ENCODE measurements around the gene EMSY. TPM values are rescaled to one million over a fixed set of nuclear protein-coding genes. Genes with fewer than 3 reads are reported as not detected.

EMSY gene
- total and polyA plus RNA-seq, 2 donors (not counting 1 experiment from before 2014, with no cell fraction given): 27.4 to 59.7 TPM

GRCh38 chr11:76559346-76559745, 114.5 kb downstream of the EMSY start:
- Mint-ChIP-seq H3K4me1 (no peaks in the 10 kb centered on the region), H3K9me3 (ENCODE audit: insufficient read depth) (no peaks in the 10 kb centered on the region), H3K27ac (no peak overlapping the region), H3K27me3 (peaks cover 30% of the 10 kb centered on the region), H3K4me3 (no peak overlapping the region)
- Histone ChIP-seq H3K4me3 (ENCODE audit: control extremely low read depth in 1 of 5, extremely low read depth in 1 of 5, insufficient read depth in 1 of 5, low read depth in 2 of 5, low read length in 4 of 5) (no peak overlapping the region), H4K20me1 (ENCODE audit: control insufficient read depth, insufficient read depth, low read length, poor library complexity, severe bottlenecking) (no peaks in the 10 kb centered on the region), H3K36me3 (replicated peaks in 1 of 2; ENCODE audit: control extremely low read depth in 1 of 2, control insufficient read depth in 1 of 2, extremely low read depth in 1 of 2, insufficient read depth in 2 of 2, low read length in 1 of 2) (no peaks in the 10 kb centered on the region), H3K27ac (ENCODE audit: low read length in 2 of 2) (no peak overlapping the region), H3K4me1 (ENCODE audit: control insufficient read depth in 2 of 2, insufficient read depth in 2 of 2, low read length in 2 of 2) (no peaks in the 10 kb centered on the region), H2AFZ (ENCODE audit: insufficient read depth, low read depth, low read length, poor library complexity, severe bottlenecking) (no peak overlapping the region), H3K27me3 (replicated peaks in 1 of 4; ENCODE audit: control extremely low read depth in 1 of 4, control insufficient read depth in 3 of 4, insufficient read depth in 4 of 4, low read length in 3 of 4) (peaks cover 0 to 17% (median 4%) of the 10 kb centered on the region in 4 experiments), H3K4me2 (replicated peaks; ENCODE audit: low read depth, low read length, poor library complexity, severe bottlenecking) (no peak overlapping the region), H3K9ac (ENCODE audit: low read length) (no peak overlapping the region), H3K79me2 (ENCODE audit: control insufficient read depth, insufficient read depth, low read length) (no peaks in the 10 kb centered on the region), H3K9me3 (ENCODE audit: control extremely low read depth in 1 of 3, control insufficient read depth in 2 of 3, insufficient read depth in 1 of 3, low read length in 2 of 3) (no peaks in the 10 kb centered on the region)
- POLR2A ChIA-PET: no interaction called here
- CTCF ChIA-PET: no interaction called here
- intact Hi-C loops (cut with micrococcal nuclease): no loop called here
- ATAC-seq (ENCODE audit: low read depth): no peak
- no CpG with 5 or more reads among the region's 1 CpG for WGBS (ENCODE audit: insufficient coverage)
- TF ChIP-seq CTCF (IDR thresholded peaks at IDR 0.05): no peak
- TF ChIP-seq EZH2 (IDR thresholded peaks at IDR 0.05; ENCODE audit: borderline replicate concordance, insufficient read depth, low read depth, low read length, poor library complexity, severe bottlenecking): no peak
- DNase-seq: no peak

- H3K27me3 ChIP-seq (replicated peaks in 1 of 4; ENCODE audit: control extremely low read depth in 1 of 4, control insufficient read depth in 3 of 4, insufficient read depth in 4 of 4, low read length in 3 of 4): peaks cover 0 to 17% (median 4%) of the 10 kb centered on the region in 4 experiments
- H3K9ac ChIP-seq (ENCODE audit: low read length): no peak overlapping the region
- TF ChIP-seq EZH2 (IDR thresholded peaks at IDR 0.05; ENCODE audit: borderline replicate concordance, insufficient read depth, low read depth, low read length, poor library complexity, severe bottlenecking) (no peak), CTCF (IDR thresholded peaks at IDR 0.05) (no peak)
- no peaks in the 10 kb centered on the region for H3K79me2 ChIP-seq (ENCODE audit: control insufficient read depth, insufficient read depth, low read length)
- no peak overlapping the region for H3K4me3 Mint-ChIP-seq
- H3K4me1 Mint-ChIP-seq: peaks cover 1% of the 10 kb centered on the region
- H3K4me2 ChIP-seq (replicated peaks; ENCODE audit: low read depth, low read length, poor library complexity, severe bottlenecking): no peak overlapping the region
- H2AFZ ChIP-seq (ENCODE audit: insufficient read depth, low read depth, low read length, poor library complexity, severe bottlenecking): no peak overlapping the region
- intact Hi-C loops (cut with micrococcal nuclease): no loop called here
- ATAC-seq (ENCODE audit: low read depth): no peak
- no peaks in the 10 kb centered on the region for H3K9me3 ChIP-seq (ENCODE audit: control extremely low read depth in 1 of 3, control insufficient read depth in 2 of 3, insufficient read depth in 1 of 3, low read length in 2 of 3)
- ChIA-PET CTCF (no interaction called here), POLR2A (no interaction called here)
- 100% methylated on average over 2 of the region's 5 CpGs for WGBS (ENCODE audit: insufficient coverage)
- no peak for DNase-seq
- H3K27ac Mint-ChIP-seq: no peak overlapping the region
- peaks cover 34% of the 10 kb centered on the region for H3K27me3 Mint-ChIP-seq
- H3K27ac ChIP-seq (ENCODE audit: low read length in 2 of 2): no peak overlapping the region
- no peaks in the 10 kb centered on the region for H3K4me1 ChIP-seq (ENCODE audit: control insufficient read depth in 2 of 2, insufficient read depth in 2 of 2, low read length in 2 of 2)
- H4K20me1 ChIP-seq (ENCODE audit: control insufficient read depth, insufficient read depth, low read length, poor library complexity, severe bottlenecking): no peaks in the 10 kb centered on the region
- H3K36me3 ChIP-seq (replicated peaks in 1 of 2; ENCODE audit: control extremely low read depth in 1 of 2, control insufficient read depth in 1 of 2, extremely low read depth in 1 of 2, insufficient read depth in 2 of 2, low read length in 1 of 2): no peaks in the 10 kb centered on the region
- no peaks in the 10 kb centered on the region for H3K9me3 Mint-ChIP-seq (ENCODE audit: insufficient read depth)
- no peak overlapping the region for H3K4me3 ChIP-seq (ENCODE audit: control extremely low read depth in 1 of 5, extremely low read depth in 1 of 5, insufficient read depth in 1 of 5, low read depth in 2 of 5, low read length in 4 of 5)
These were observed 115.4 kb downstream of the EMSY start for GRCh38 chr11:76560219-76560618.
